Body of pancreas (tissue), 4 donors: ENCODE results near the gene TNIK. TPM values are rescaled to one million over a fixed set of nuclear protein-coding genes. Genes with fewer than 3 reads are reported as not detected.
"Not testable (repeated sequence)": the region's sequence is repeated elsewhere in the genome, so short reads cannot be mapped to it uniquely, and the experiment has no call there.

Source experiments
- ATAC-seq: fragments of 150-250 bp; one replicate; pipeline ENCODE4 v1.9.1; 2016
- DNase-seq, 4 donors: peaks; one replicate each; pipeline ENCODE4 v3.0.0-alpha.2; 2019
- H3K27ac ChIP-seq, 4 donors: fragments of 200-600 bp; sonication (generic); 1 replicate in 3 of 4; 2 replicates in 1 of 4; pipeline versions ENCODE4 v1.5.1 to v1.6.1; 2016 to 2019; ENCODE audit warnings: mild to moderate bottlenecking in 1 of 4, mixed read lengths in 1 of 4, moderate library complexity in 1 of 4
- H3K27me3 ChIP-seq, 2 donors: fragments of 200-600 bp; sonication (generic); one replicate each; pipeline ENCODE4 v1.6.0; 2016; ENCODE audit warnings: mild to moderate bottlenecking in 1 of 2
- H3K36me3 ChIP-seq, 2 donors: fragments of 200-600 bp; sonication (generic); replicated peaks in 1 of 2; 2 replicates each; pipeline ENCODE4 v1.5.1; 2016; ENCODE audit warnings: low read depth in 2 of 2; ENCODE audit not compliant: insufficient read depth in 1 of 2
- H3K4me1 ChIP-seq: fragments of 200-600 bp; sonication (generic); one replicate; pipeline ENCODE4 v1.6.0; 2016
- H3K4me3 ChIP-seq, 2 donors: fragments of 200-600 bp; sonication (generic); 1 replicate in 1 of 2; 2 replicates in 1 of 2; pipeline ENCODE4 v1.5.1; 2016 to 2019
- H3K9me3 ChIP-seq, 3 donors: fragments of 200-600 bp; sonication (generic); 1 replicate in 2 of 3; 2 replicates in 1 of 3; pipeline ENCODE4 v1.5.1; 2016
- CTCF ChIP-seq, 7 experiments: fragments of 450-650 bp in 4 of 7; fragments of 200-600 bp in 3 of 7; sonication (generic) in 3 of 7; IDR thresholded peaks; one replicate each; pipeline ENCODE4 v1.5.1; 2016 to 2019; ENCODE audit warnings: antibody characterized with exemption in 7 of 7
- POLR2A ChIP-seq, 3 donors: fragments of 450-650 bp; IDR thresholded peaks; one replicate each; pipeline ENCODE4 v1.6.1; 2016; ENCODE audit warnings: antibody characterized with exemption in 3 of 3, mild to moderate bottlenecking in 2 of 3
- WGBS, 2 donors: methylation state at CpG; one replicate each; pipeline ENCODE4 v1.1.5; 2017; 5-methylcytosine and 5-hydroxymethylcytosine counted together
- intact Hi-C: fragments of 100-400 bp; cut with DNase I; formaldehyde crosslinking; loops from one replicate; pipeline ENCODE4 v1.15.1; 2023
- total RNA-seq, 2 donors: library from RNA; depleted of rRNA; stranded (reverse); fragments of >200 nt; gene quantifications; one replicate each; pipeline ENCODE4 v1.1.0, GENCODE V29; 2016

Gene TNIK
- total RNA-seq, 2 donors from 2014 or later = 7.6 to 9.6 TPM

DNA sequence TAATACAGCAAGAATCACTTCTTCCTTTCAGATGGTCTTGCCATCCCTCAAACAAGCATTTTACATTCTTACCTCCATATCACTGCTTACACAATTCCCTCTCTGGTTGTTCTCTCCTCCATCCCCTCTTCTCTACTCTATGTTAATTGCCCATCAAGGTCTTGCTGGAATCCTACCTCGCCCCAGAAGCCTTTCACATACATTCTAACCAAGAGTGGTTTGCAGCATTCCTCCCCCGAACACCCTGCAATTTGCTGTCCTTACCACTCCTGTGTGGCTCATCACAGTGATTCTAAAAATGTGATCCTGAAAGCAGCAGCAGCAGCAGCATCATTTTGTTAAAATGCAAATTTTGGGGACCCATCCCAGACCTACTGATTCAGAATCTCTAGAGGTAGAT, 30.6 kb downstream of the TNIK start:
- Histone ChIP-seq H3K27me3 (no peaks in the 10 kb centered on the region), H3K36me3 (no peaks in the 10 kb centered on the region), H3K9me3 (no peaks in the 10 kb centered on the region), H3K4me1 (no peaks in the 10 kb centered on the region), H3K27ac (no peak overlapping the region), H3K4me3 (no peak overlapping the region)
- no peak for ATAC-seq
- no peak for TF ChIP-seq CTCF (IDR thresholded peaks at IDR 0.05)
- TF ChIP-seq POLR2A (IDR thresholded peaks at IDR 0.05) = no peak
- intact Hi-C loops = no loop called here
- WGBS, 2 donors = 90 to 92% methylated on average over 2 of the region's 2 CpGs
- DNase-seq = no peak

DNA sequence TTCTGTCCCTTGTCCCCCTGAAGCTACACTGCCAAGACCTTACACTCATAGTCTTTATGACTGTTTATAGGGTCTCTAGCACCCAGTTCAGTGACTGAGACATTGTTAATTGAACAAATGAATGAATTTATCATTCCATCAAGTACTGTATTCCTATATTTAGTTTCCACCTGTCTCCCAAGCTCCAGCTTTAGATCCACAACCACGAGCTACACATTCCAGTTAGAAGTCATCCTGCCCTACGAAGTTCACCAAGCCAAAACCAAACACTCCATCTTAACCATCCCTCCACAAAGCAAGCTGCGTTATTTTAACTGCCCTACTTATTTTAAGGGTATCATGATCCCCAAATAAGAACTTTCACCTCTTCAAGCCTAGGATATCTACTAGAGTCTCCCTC, 31.3 kb downstream of the TNIK start:
- TF ChIP-seq CTCF (IDR thresholded peaks at IDR 0.05) (no peak), POLR2A (IDR thresholded peaks at IDR 0.05) (no peak)
- H3K36me3 ChIP-seq = no peaks in the 10 kb centered on the region
- ATAC-seq = no peak
- no peaks in the 10 kb centered on the region for H3K27me3 ChIP-seq
- H3K27ac ChIP-seq = no peak overlapping the region
- H3K4me1 ChIP-seq = no peaks in the 10 kb centered on the region
- no peaks in the 10 kb centered on the region for H3K9me3 ChIP-seq
- intact Hi-C loops = no loop called here
- WGBS, 2 donors = 93 to 94% methylated on average over 3 of the region's 3 CpGs
- H3K4me3 ChIP-seq = no peak overlapping the region
- DNase-seq = no peak

- ATAC-seq (no peak), DNase-seq (no peak)
- no peak overlapping the region for H3K4me3 ChIP-seq
- no peak for TF ChIP-seq POLR2A (IDR thresholded peaks at IDR 0.05)
- no peak for TF ChIP-seq CTCF (IDR thresholded peaks at IDR 0.05)
- no peaks in the 10 kb centered on the region for H3K36me3 ChIP-seq
- intact Hi-C loops = no loop called here
- no peaks in the 10 kb centered on the region for H3K27me3 ChIP-seq
- no peaks in the 10 kb centered on the region for H3K4me1 ChIP-seq
- H3K9me3 ChIP-seq = no peaks in the 10 kb centered on the region
- WGBS, 2 donors = 77 to 83% methylated on average over 4 of the region's 4 CpGs
- no peak overlapping the region for H3K27ac ChIP-seq
These were observed 31.9 kb downstream of the TNIK start for GRCh38 chr3:171428321-171428787.

GRCh38 chr3:171427771-171428320, 32.4 kb downstream of the TNIK start:
- Histone ChIP-seq H3K4me1 (no peaks in the 10 kb centered on the region), H3K36me3 (no peaks in the 10 kb centered on the region), H3K27ac (no peak overlapping the region), H3K9me3 (no peaks in the 10 kb centered on the region), H3K27me3 (no peaks in the 10 kb centered on the region), H3K4me3 (no peak overlapping the region)
- 88 to 90% methylated on average over 4 of the region's 4 CpGs for WGBS, 2 donors
- no peak for ATAC-seq
- no peak for DNase-seq
- intact Hi-C loops = no loop called here
- TF ChIP-seq CTCF (IDR thresholded peaks at IDR 0.05) = no peak
- TF ChIP-seq POLR2A (IDR thresholded peaks at IDR 0.05) = no peak

GRCh38 chr3:171424063-171424462, 36.1 kb downstream of the TNIK start:
- H3K27ac ChIP-seq, H3K36me3 ChIP-seq, H3K27me3 ChIP-seq, H3K9me3 ChIP-seq, H3K4me1 ChIP-seq, ATAC-seq, H3K4me3 ChIP-seq, DNase-seq, intact Hi-C loops: not testable (repeated sequence)
- WGBS, 2 donors = 90 to 97% methylated on average over 2 of the region's 2 CpGs

DNA sequence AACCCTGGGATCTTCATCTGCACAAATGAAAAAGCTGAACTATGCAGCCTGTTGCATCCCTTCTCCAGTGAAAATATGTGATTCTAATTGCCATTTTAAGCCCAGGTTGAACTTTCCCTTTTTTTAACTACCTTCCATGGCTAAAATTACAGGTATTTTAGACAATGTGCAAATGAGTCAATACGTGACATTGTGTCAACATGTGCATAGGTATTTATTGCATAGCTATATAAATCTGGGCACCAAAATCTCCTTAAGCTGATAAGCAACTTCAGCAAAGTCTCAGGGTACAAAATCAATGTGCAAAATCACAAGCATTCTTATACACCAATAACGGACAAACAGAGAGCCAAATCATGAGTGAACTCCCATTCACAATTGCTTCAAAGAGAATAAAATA, 37.4 kb downstream of the TNIK start:
- ATAC-seq, DNase-seq, H3K9me3 ChIP-seq, intact Hi-C loops, H3K27ac ChIP-seq, H3K36me3 ChIP-seq, H3K4me1 ChIP-seq, H3K27me3 ChIP-seq, H3K4me3 ChIP-seq: not testable (repeated sequence)
- 60 to 95% methylated on average over 2 of the region's 2 CpGs for WGBS, 2 donors
